Naive thymus-derived CD4-positive, alpha-beta T cell (primary cell): ENCODE data around the gene LEFTY2. TPM values are rescaled to one million over a fixed set of nuclear protein-coding genes. Genes with fewer than 3 reads are reported as not detected.

Source experiments
- ATAC-seq: fragments of 150-1000 bp; cut with Tn5 transposase; 2 replicates; pipeline ENCODE4 v1.10.0; 2021; ENCODE audit warnings: mild to moderate bottlenecking, moderate library complexity
- CTCF ChIA-PET: fragments of 350-600 bp; sonication (Branson Sonifier 250); formaldehyde crosslinking; loops from one replicate; lab custom pipeline; 2021; ENCODE audit warnings: antibody characterized with exemption; lab: Charles Lee
- POLR2A ChIA-PET: fragments of 350-600 bp; sonication (Branson Sonifier 250); formaldehyde crosslinking; loops from one replicate; lab custom pipeline; 2021; ENCODE audit warnings: antibody characterized with exemption, inconsistent platforms; lab: Charles Lee
- DNase-seq, 9 donors: peaks; one replicate each; pipeline versions ENCODE4 v3.0.0 to v3.0.0-alpha.2; 2020 to 2022; ENCODE audit warnings: mixed read lengths in 1 of 9
- H3K27ac ChIP-seq: one replicate; pipeline ENCODE4 v1.7.0; 2013; ENCODE audit warnings: mild to moderate bottlenecking, low read depth, low read length, moderate library complexity
- H3K27me3 ChIP-seq, 2 donors: one replicate each; pipeline ENCODE4 v1.7.0; 2013; ENCODE audit warnings: low read length in 2 of 2, mild to moderate bottlenecking in 2 of 2, moderate library complexity in 2 of 2; ENCODE audit not compliant: control insufficient read depth in 2 of 2, insufficient read depth in 2 of 2
- H3K36me3 ChIP-seq, 3 experiments: 1 replicate in 2 of 3; 2 replicates in 1 of 3; pipeline ENCODE4 v1.7.0; 2013; ENCODE audit warnings: low read length in 3 of 3, mild to moderate bottlenecking in 3 of 3, moderate library complexity in 1 of 3; ENCODE audit not compliant: insufficient read depth in 3 of 3, control insufficient read depth in 2 of 3
- H3K4me1 ChIP-seq, 2 donors: one replicate each; pipeline ENCODE4 v1.7.0; 2013; ENCODE audit warnings: low read length in 2 of 2, mild to moderate bottlenecking in 2 of 2, moderate library complexity in 1 of 2; ENCODE audit not compliant: control insufficient read depth in 2 of 2, insufficient read depth in 2 of 2
- H3K4me3 ChIP-seq: 2 replicates; pipeline ENCODE4 v1.7.0; 2013; ENCODE audit warnings: mild to moderate bottlenecking, low read length
- H3K9me3 ChIP-seq, 3 experiments: 1 replicate in 2 of 3; 2 replicates in 1 of 3; pipeline ENCODE4 v1.7.0; 2013; ENCODE audit warnings: low read length in 3 of 3; ENCODE audit not compliant: control insufficient read depth in 2 of 3
- H3K27ac Mint-ChIP-seq, 9 donors: one replicate each; pipeline ENCODE4 v1.8.0; 2020 to 2022; ENCODE audit warnings: mixed read lengths in 9 of 9, mild to moderate bottlenecking in 8 of 9, moderate library complexity in 5 of 9, inconsistent platforms in 2 of 9
- H3K27me3 Mint-ChIP-seq, 5 donors: one replicate each; pipeline ENCODE4 v1.8.0; 2021 to 2022; ENCODE audit warnings: mixed read lengths in 5 of 5, mild to moderate bottlenecking in 1 of 5
- H3K36me3 Mint-ChIP-seq, 5 donors: one replicate each; pipeline ENCODE4 v1.8.0; 2020 to 2022; ENCODE audit warnings: mixed read lengths in 5 of 5, mild to moderate bottlenecking in 3 of 5, inconsistent platforms in 1 of 5
- H3K4me1 Mint-ChIP-seq, 7 donors: one replicate each; pipeline ENCODE4 v1.8.0; 2020 to 2022; ENCODE audit warnings: mixed read lengths in 7 of 7, mild to moderate bottlenecking in 3 of 7, inconsistent platforms in 1 of 7
- H3K4me3 Mint-ChIP-seq, 10 donors: one replicate each; pipeline ENCODE4 v1.8.0; 2020 to 2022; ENCODE audit warnings: mild to moderate bottlenecking in 10 of 10, mixed read lengths in 10 of 10, moderate library complexity in 6 of 10, inconsistent platforms in 2 of 10
- H3K9me3 Mint-ChIP-seq, 11 donors: one replicate each; pipeline ENCODE4 v1.8.0; 2020 to 2022; ENCODE audit warnings: mixed read lengths in 11 of 11, mild to moderate bottlenecking in 4 of 11, inconsistent platforms in 1 of 11, moderate library complexity in 1 of 11
- intact Hi-C, 2 donors: fragments of 100-400 bp; cut with micrococcal nuclease; formaldehyde crosslinking; loops; one replicate each; pipeline ENCODE4 v1.15.1; 2023
- polyA plus RNA-seq, 2 donors: library from polyadenylated mRNA; unstranded; fragments of 300-500 nt; fragmentation: Illumina TruSeq; gene quantifications; one replicate each; pipeline ENCODE4 v1.2.3, GENCODE V29; 2021
- total RNA-seq, 6 experiments: library from RNA in 5 of 6; stranded (reverse) in 5 of 6; gene quantifications; 1 replicate in 5 of 6; 2 replicates in 1 of 6; pipeline ENCODE4 v1.2.3 and lab custom pipeline; 2021 to 2026

LEFTY2 gene
- total and polyA plus RNA-seq, 7 experiments from 2014 or later: 0.45 TPM; not detected in 6

GRCh38 chr1:225921734-225922709, 19.0 kb downstream of the LEFTY2 start:
- ChIA-PET CTCF (interaction anchor here (0.6 to 1.4 kb wide), 4 partner anchors 11 to 145 kb away, joined by 3 to 4 read pairs (median 3); partner anchors contain the start of gene SRP9), POLR2A (interaction anchor here (0.7 to 8.4 kb wide), 11 partner anchors 9 to 454 kb away, joined by 3 to 90 read pairs (median 4); partner anchors contain the start of genes SDE2, SRP9 and TMEM63A)
- H3K27me3 Mint-ChIP-seq: no peaks in the 10 kb centered on the region
- peaks cover 4 to 43% (median 10%) of the 10 kb centered on the region in 3 experiments for H3K36me3 ChIP-seq
- peaks cover 39 to 68% (median 52%) of the 10 kb centered on the region in 7 donors for H3K4me1 Mint-ChIP-seq
- H3K27ac Mint-ChIP-seq: peak overlapping the region in 8 of 9 donors; percentile 59 to 96 (median 86)
- intact Hi-C loops: loop anchor here (5.0 to 10.0 kb wide), 3 partner anchors 203 to 1487 kb away; partner anchors contain the start of genes ACBD3 (in 1 of the 2) and WDR26 (in 1 of the 2)
- H3K27me3 ChIP-seq: no peaks in the 10 kb centered on the region
- no peaks in the 10 kb centered on the region for H3K9me3 ChIP-seq
- H3K9me3 Mint-ChIP-seq: no peaks in the 10 kb centered on the region
- H3K27ac ChIP-seq: peak overlapping the region; percentile 95
- H3K36me3 Mint-ChIP-seq: peaks cover 0 to 27% (median 14%) of the 10 kb centered on the region in 5 donors
- no peak overlapping the region for H3K4me3 ChIP-seq
- peak overlapping the region; percentile 86 to 98 (median 94) for H3K4me3 Mint-ChIP-seq
- no peak for ATAC-seq
- no peak for DNase-seq
- H3K4me1 ChIP-seq: peaks cover 11 to 52% of the 10 kb centered on the region in 2 donors

GRCh38 chr1:225919906-225920305, 21.1 kb downstream of the LEFTY2 start:
- Histone ChIP-seq H3K4me1 (peaks cover 11 to 43% of the 10 kb centered on the region in 2 donors), H3K27ac (peak overlapping the region; percentile 38), H3K4me3 (no peak overlapping the region), H3K9me3 (no peaks in the 10 kb centered on the region), H3K27me3 (no peaks in the 10 kb centered on the region), H3K36me3 (peaks cover 4 to 57% (median 10%) of the 10 kb centered on the region in 3 experiments)
- H3K4me1 Mint-ChIP-seq: peaks cover 31 to 60% (median 42%) of the 10 kb centered on the region in 7 donors
- H3K9me3 Mint-ChIP-seq: no peaks in the 10 kb centered on the region
- intact Hi-C loops: loop anchor here (5.0 to 10.0 kb wide), 3 partner anchors 205 to 1485 kb away; partner anchors contain the start of genes ACBD3 (in 1 of the 2) and WDR26 (in 1 of the 2)
- H3K27me3 Mint-ChIP-seq: no peaks in the 10 kb centered on the region
- peak in 2 of 9 donors; percentile 22 to 30 for DNase-seq
- CTCF ChIA-PET: interaction anchor here (0.7 kb wide), 1 partner anchor 38 kb away, joined by 3 read pairs; the partner anchor contains the start of gene TMEM63A
- no peak for ATAC-seq
- H3K27ac Mint-ChIP-seq: peak overlapping the region; percentile 68 to 93 (median 84)
- POLR2A ChIA-PET: interaction anchor here (0.6 to 8.4 kb wide), 11 partner anchors 11 to 142 kb away, joined by 3 to 90 read pairs (median 4); partner anchors contain the start of genes SDE2, SRP9 and TMEM63A
- peak overlapping the region; percentile 43 to 84 (median 76) for H3K4me3 Mint-ChIP-seq
- peaks cover 0 to 37% (median 14%) of the 10 kb centered on the region in 5 donors for H3K36me3 Mint-ChIP-seq

DNA sequence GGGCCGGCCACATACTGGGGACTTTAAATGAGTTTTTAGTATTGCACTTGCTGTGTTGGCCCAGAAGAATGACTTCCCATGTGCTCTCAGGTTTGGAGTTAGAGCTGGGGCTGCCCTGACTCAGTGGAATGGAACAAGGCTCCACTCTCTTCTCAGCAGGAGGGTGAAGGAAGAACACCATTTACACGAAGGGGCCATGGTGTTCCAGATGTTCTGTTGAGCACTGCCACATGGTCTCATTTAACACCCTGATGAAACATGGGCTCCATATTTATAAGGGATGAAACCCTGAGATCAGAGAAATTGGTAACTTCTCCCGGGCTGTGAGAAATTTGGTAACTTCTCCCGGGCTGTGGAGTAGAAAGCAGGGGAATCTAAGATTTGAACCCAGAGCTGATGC, 22.7 kb downstream of the LEFTY2 start:
- no peak overlapping the region for H3K27ac Mint-ChIP-seq
- H3K9me3 ChIP-seq: no peaks in the 10 kb centered on the region
- H3K36me3 Mint-ChIP-seq: peaks cover 0 to 41% (median 14%) of the 10 kb centered on the region in 5 donors
- H3K4me1 Mint-ChIP-seq: peaks cover 31 to 54% (median 44%) of the 10 kb centered on the region in 7 donors
- POLR2A ChIA-PET: interaction anchor here (0.6 to 2.2 kb wide), 5 partner anchors 10 to 36 kb away, joined by 3 to 10 read pairs (median 3); partner anchors contain the start of gene TMEM63A
- peaks cover 8 to 40% of the 10 kb centered on the region in 2 donors for H3K4me1 ChIP-seq
- DNase-seq: no peak
- intact Hi-C loops: no loop called here
- no peaks in the 10 kb centered on the region for H3K9me3 Mint-ChIP-seq
- H3K27me3 Mint-ChIP-seq: no peaks in the 10 kb centered on the region
- H3K36me3 ChIP-seq: peaks cover 4 to 52% (median 10%) of the 10 kb centered on the region in 3 experiments
- ATAC-seq: no peak
- no peak overlapping the region for H3K27ac ChIP-seq
- no peaks in the 10 kb centered on the region for H3K27me3 ChIP-seq
- H3K4me3 ChIP-seq: no peak overlapping the region
- CTCF ChIA-PET: no interaction called here
- H3K4me3 Mint-ChIP-seq: peak overlapping the region in 1 of 10 donors; percentile 34

DNA sequence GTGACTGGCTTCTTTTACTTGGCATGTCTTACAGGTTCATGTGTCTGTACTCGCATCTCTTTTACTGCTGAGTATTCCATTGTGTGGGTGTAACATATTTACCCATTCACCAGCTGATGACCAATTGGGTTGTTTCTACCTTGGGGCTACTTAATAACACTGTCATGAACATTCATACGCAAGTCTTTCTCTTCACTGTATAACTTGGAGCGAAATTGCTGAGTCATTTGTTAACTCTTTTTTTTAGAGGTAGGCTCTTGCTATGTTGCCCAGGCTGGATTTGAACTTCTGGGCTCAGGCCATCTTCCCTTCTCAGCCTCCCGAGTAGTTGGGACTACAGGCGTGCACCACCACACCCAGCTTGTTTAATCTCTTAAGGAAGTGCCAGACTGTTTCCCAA, 23.5 kb downstream of the LEFTY2 start:
- Histone ChIP-seq H3K27me3 (no peaks in the 10 kb centered on the region), H3K4me1 (peaks cover 1 to 33% of the 10 kb centered on the region in 2 donors), H3K36me3 (peaks cover 4 to 50% (median 10%) of the 10 kb centered on the region in 3 experiments), H3K4me3 (no peak overlapping the region), H3K9me3 (no peaks in the 10 kb centered on the region), H3K27ac (no peak overlapping the region)
- Mint-ChIP-seq H3K4me3 (no peak overlapping the region), H3K4me1 (peaks cover 26 to 48% (median 38%) of the 10 kb centered on the region in 7 donors), H3K36me3 (peaks cover 0 to 37% (median 13%) of the 10 kb centered on the region in 5 donors), H3K27ac (peak overlapping the region in 3 of 9 donors; percentile 3 to 45 (median 30)), H3K9me3 (no peaks in the 10 kb centered on the region), H3K27me3 (no peaks in the 10 kb centered on the region)
- ChIA-PET POLR2A (interaction anchor here (0.5 to 2.2 kb wide), 4 partner anchors 11 to 75 kb away, joined by 3 to 10 read pairs (median 4); partner anchors contain the start of gene TMEM63A), CTCF (no interaction called here)
- ATAC-seq: no peak
- DNase-seq: no peak
- intact Hi-C loops: no loop called here

- Mint-ChIP-seq H3K27ac (peak overlapping the region in 3 of 9 donors; percentile 3 to 65 (median 6)), H3K9me3 (no peaks in the 10 kb centered on the region), H3K36me3 (peaks cover 0 to 35% (median 13%) of the 10 kb centered on the region in 5 donors), H3K4me3 (no peak overlapping the region), H3K27me3 (no peaks in the 10 kb centered on the region), H3K4me1 (peaks cover 23 to 44% (median 34%) of the 10 kb centered on the region in 7 donors)
- peaks cover 4 to 46% (median 10%) of the 10 kb centered on the region in 3 experiments for H3K36me3 ChIP-seq
- no peak overlapping the region for H3K4me3 ChIP-seq
- intact Hi-C loops: no loop called here
- CTCF ChIA-PET: interaction anchor here (1.5 kb wide), 1 partner anchor 38 kb away, joined by 10 read pairs; no protein-coding TSS in a partner anchor
- no peak overlapping the region for H3K27ac ChIP-seq
- POLR2A ChIA-PET: interaction anchor here (0.5 to 13.8 kb wide), 4 partner anchors 8 to 75 kb away, joined by 3 to 152 read pairs (median 4); partner anchors contain the start of gene TMEM63A
- no peaks in the 10 kb centered on the region for H3K9me3 ChIP-seq
- peaks cover 0 to 29% of the 10 kb centered on the region in 2 donors for H3K4me1 ChIP-seq
- no peaks in the 10 kb centered on the region for H3K27me3 ChIP-seq
- ATAC-seq (no peak), DNase-seq (no peak)
Observed at GRCh38 chr1:225917101-225917500, 23.9 kb downstream of the LEFTY2 start.
